Activated T-cell treated with anti-CD3 and anti-CD28 coated beads for 1 hour (primary cell): ENCODE measurements around the gene RGSL1.
"Not testable (repeated sequence)": the region's sequence is repeated elsewhere in the genome, so short reads cannot be mapped to it uniquely, and the experiment has no call there.

ENCODE experiments used
- DNase-seq: peaks from one replicate; pipeline ENCODE4 v3.0.0-alpha.2; 2020; ENCODE audit warnings: low read depth

Gene RGSL1

DNA sequence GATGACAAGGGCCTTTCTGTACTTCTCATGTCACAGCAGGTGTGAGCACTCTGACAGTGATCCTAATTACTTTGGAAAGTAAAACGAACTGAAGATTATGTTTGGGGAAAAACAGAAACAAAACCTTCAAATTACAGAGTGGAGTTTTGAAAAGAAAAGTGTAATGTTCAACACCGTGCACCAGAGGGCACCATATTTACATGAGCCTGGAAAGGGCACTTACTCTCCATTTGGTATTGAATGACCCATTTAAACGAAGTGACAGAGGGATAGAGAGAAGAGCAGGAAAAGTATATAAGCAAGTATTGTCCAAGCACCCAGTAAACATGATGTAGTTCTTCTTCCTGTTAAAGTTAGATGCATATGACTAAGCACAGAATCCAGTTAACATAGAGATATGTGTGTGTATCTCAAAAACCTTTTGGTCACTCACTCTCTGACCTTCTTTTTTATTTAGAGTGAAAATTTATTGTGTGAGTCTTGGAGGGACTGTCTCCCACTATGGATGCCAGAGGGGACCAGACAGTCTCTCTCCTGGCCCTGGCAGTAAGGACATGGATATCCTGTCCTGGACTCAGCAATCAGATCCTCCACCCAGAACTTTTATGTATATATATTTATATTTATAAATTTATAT, 3.8 kb upstream of the RGSL1 start:
- peak; percentile 6 for DNase-seq

DNA sequence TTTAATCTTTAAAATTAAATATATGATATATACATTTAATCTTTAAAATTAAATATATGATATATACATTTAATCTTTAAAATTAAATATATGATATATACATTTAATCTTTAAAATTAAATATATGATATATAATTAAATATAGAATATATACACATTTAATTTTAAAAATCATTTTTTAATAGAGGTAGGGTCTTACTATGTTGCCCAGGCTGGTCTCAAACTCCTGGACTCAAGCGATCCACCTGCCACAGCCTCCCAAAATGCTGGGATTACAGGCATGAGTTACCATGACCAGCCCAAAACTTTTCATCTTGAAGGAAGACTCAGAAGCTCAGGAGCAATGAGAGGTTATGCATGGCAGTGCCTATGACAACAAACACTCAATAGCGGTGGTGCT, 2.8 kb upstream of the RGSL1 start:
- DNase-seq, result not testable (repeated sequence)

DNA sequence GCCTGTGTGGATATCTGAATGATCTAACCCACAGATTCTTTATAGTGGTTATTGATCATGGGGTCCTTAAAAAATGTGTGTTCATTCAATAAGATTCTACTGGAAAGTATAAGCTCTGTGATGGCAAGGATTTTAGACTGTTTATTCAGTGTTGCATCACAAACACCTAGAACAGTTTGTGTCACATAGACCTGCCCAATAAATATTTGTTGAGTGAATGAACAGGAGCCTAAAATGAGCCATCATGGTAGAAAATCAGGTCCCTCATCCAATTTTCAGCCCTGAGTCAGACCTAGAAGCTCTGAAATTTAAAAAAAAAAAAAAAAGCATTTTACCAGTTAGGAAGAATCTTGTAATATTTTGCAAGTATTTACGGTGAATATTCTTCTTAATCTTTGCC, 2.3 kb upstream of the RGSL1 start:
- no peak for DNase-seq

DNA sequence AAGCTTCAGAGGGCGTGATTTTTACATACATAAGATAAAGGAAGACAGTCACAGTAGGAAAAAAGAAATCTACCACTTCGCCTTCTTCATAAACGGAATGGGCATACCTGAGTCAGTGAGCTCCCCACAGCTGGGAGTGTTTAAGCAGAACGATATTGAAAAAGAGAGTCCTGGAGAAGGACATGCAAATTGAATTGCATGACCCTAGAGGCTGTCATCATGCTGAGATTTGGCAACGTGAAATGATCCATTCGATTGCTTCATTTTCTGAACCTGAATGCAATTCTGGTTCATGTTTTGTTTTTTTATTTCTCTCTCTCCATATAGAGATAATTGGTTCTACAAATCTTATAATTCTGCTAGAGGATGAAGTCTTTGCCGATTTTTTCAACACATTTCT, 3.7 kb downstream of the RGSL1 start:
- DNase-seq, result no peak

DNA sequence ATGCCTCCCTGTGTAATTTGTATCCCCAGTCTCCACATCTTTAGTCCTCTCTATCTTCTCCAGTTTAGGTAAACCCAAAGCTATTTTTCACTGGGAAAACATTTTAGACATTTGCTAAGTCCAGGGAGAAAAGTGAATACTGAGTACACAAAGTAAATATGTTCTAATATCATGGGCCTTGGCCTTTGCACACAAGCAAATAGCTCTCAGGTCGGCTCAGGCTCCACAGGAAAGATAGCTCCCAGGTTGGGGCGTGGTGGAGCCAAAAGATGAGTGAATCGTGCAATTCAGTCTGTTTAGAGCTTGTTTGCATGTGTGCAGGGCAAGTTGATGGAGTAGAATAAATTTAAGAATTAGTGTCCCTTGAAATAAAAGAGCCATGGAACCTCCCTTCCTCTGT, 7.9 kb downstream of the RGSL1 start:
- no peak for DNase-seq

DNA sequence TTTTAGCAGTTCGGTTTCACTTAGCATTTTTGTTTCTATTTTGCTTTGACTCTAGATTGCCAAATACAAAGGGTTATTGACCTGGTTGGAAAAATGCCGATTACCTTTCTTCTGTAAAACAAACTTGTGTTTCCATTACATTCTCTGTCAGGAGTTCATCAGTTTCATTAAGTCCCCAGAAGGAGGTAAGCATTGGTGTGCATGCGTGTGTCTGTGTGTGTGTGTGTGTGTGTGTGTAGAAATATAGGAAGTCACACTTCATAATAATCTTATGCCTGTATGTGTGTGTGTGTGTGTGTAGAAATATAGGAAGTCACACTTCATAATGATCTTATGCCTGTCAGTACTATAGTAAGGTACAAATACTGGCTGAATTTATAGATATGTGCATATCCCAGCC, 10.0 kb downstream of the RGSL1 start:
- no peak for DNase-seq

DNA sequence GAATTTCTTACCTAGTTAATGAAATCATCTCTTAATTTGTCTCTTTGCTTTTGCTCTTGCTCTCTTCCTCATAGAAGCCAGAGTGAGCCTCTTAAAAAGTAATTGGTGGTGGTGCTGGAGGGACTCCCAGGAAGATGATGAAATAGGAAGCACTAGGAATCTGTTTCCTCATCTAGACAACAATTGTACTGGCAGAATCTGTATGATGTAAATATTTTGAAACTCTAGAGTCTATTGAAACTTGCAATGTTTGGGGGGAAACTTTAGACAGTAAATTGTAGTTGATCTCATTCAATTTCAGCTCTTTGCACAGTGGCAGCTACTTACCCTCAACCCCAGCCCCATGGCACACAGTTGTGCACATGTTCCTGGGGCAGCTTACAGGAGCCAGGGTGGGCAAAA, 10.6 kb downstream of the RGSL1 start:
- no peak for DNase-seq

DNA sequence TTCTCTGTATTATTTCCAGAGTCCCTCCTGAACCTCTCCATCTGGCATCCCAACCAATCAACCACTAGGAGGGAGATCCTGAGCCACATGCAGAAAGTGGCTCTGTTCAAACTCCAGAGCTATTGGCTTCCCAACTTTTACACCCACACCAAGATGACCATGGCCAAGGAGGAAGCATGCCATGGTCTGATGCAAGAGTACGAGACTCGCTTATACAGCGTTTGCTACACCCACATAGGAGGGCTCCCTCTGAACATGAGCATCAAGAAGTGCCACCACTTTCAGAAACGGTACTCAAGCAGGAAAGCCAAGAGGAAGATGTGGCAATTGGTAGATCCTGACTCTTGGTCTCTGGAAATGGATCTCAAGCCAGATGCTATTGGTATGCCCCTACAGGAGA, 23.6 kb downstream of the RGSL1 start:
- no peak for DNase-seq

DNA sequence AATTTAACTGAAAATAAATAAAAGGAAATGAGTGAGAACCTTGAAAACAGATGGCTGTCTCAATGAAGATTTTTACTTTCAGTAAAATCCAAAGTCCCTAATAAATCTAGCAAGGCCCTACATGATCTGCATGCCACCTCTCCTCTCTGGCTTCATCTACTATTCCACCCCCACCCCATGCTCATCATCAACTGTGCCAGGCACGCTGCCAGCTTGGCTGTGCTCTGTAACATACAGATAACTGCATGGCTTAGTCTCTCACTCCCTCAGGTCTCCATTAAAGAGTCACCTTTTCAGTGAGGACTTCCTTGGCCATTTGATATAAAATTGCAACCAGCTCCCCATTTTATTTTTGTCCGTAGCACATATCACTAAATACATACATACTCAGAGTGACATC, 26.7 kb downstream of the RGSL1 start:
- DNase-seq, result no peak

DNA sequence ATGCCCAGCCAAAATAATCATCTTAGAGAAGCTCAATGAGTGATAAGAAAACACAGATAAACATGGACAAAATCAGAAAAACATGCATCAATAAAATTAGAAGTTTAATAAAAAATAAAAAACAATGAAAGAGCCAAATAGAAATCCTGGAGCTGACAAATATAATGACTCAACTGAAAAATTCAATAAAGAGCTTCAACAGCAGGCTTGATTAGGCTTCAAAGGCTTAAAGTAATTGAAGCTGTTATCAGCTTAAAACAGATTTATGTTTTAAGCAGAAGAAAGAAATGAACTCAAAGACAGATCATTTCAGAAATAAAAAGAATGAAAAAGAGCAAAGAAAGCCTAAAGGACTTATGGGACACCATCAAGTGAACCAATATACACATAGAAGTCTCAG, 28.3 kb downstream of the RGSL1 start:
- DNase-seq, result no peak

DNA sequence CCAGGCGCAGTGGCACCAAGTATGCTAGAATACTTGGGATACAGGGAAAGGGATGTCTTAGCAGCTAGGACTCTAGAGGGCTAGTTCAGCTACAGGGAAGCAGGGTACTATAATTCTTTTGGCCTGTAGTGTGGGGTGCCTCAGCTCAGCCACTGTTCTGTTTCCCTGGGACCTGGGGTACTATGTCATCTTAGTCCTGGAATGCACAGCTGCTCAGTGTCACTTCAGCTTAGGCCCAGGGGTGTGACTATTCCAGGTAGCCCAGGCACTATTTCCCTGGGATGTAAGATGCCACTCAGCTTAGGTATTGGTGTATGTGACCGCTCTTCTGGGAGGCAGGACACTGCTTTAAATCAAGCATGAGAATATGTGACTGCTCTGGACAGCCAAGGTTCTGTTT, 34.1 kb downstream of the RGSL1 start:
- DNase-seq, result no peak

DNA sequence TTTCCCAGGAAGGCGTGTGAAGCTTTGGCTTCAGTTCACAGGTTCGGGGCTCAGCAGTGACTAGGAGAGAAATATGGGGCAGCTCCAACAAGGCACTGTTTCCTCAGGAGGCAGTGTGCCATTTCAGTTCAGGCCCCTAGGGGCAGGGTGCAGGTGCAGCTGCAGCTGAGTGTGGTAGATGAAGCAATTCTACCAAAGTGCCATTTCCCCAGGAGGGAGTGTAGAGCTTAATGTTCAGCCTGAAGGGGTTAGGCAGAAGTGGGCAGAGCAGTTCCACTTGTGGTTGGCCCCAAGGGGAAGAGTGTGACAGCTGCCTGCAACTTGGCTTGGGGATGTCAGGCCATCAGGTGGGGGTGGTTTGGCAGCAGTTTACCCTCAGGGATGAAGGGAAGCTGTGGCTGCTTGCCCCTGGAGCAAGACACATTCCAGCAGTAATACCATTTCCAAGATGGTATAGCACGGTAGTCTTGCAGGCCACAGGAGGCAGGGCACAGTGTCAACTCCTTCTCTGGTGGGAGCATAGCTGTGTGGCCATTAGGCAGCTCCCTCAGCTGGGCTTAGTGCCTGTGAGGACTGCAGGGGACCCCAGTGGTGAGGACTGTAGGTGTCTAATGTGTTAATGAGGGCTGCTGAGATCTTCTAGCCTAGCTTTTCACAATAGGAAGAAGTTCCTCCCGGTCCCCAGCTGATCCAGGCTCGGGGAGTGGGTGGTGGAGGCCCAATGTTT, 34.7 kb downstream of the RGSL1 start:
- no peak for DNase-seq

DNA sequence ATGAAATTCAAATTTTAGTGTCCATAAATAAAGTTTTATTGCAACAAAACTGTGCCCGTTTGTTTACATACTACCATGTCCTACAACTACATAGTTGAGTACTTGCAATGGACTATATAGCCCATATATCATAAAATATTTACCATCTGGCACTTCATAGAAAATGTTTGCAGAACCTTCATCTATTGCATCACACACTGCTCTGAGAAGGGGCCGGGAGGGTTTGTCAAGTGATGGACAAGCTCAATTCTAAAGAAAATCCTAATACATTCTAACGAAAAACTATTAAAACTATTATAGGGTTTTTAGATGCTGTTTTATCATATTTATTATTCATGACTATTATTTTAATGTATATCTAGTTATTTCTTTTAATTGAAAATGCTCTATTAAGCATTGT, 35.9 kb downstream of the RGSL1 start:
- no peak for DNase-seq

DNA sequence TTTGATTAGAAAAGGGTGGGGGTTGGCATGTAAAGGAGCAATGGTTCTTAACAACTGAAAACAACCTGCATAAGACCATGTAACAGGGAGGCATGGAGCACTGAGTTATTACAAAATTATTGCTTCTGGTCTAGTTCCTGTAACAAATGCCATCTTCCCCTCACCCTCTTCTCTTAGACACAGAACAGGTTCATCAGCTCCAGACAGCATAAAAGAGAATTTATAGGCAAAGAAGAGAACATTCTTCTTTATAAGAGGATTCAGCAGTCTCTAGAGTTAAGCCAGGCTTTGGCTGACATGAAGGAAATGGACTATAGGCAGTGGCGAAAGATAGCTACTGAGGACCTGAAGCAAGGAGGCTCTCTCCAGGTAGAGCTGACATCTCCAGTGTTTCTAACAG, 38.9 kb downstream of the RGSL1 start:
- DNase-seq, result no peak

DNA sequence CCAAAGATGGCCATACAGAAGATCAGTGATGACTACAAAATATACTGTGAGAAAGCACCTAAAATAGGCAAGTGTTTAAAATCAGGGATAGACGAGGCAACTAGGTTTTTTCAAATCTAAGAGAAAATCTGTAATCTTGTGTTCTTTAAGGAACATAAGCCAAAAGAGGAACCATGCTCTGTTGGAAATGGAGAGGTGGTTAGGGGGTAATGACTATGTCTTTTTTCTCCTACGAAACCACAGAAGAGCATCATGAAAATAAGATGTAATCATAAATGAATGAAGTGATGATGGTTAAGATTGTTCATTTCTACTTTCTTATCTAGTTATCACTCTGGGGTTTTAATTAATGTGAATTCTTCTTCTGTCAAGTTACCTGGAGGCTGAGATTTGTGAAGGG, 43.1 kb downstream of the RGSL1 start:
- no peak for DNase-seq

DNA sequence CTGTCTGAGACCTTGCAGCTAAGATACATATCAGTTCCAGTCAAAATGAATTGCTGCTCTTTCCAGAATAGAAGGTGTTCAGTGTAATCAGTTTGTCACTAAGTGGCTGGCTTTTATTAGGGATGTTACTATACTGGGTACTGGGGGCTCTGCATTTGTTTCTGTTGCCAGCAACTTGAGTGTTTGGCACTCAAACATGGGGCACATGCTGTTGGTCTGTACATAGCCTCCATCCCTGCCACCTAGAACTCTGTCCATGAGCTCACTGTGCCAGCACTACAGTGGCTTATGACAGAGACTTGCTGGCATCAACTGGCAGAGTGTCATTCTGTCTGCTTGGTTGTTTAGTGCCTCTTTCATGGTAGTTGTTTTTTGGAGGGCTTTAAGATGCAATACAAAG, 45.1 kb downstream of the RGSL1 start:
- DNase-seq, result no peak

DNA sequence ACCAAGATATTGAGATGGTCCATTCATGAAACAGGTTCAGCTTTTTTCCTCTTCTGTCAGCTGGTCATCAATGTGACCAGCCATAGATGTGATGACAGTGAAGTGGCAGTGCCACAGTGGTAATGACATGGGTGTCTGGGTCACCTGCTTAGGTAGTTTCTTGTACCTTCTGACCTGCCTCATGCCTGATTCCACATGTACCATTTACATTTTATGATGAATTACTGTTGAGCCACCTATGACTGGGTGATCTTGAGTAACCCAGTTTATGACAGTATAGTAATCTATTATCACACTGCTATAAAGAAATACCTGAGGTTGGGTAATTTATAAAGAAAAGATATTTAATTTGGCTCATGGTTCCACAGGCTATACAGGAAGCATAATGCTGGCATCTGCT, 45.7 kb downstream of the RGSL1 start:
- no peak for DNase-seq

DNA sequence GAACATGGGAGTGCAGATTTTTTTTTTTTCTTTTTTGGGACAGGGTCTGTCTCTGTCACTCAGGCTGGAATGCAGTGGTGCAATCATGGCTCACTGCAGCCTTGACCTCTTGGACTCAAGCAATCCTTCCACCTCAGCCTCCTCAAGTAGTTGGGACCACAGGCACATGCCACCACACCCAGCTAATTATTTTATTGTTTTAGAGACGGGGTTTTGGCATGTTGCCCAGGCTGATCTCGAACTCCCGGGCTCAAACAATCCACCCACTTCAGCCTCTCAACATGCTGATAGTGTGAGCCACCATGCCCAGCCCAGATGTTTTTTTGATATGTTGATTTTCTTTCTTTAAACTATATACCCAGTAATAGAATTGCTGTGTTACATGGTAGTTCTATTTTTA, 57.7 kb downstream of the RGSL1 start:
- DNase-seq, result no peak

DNA sequence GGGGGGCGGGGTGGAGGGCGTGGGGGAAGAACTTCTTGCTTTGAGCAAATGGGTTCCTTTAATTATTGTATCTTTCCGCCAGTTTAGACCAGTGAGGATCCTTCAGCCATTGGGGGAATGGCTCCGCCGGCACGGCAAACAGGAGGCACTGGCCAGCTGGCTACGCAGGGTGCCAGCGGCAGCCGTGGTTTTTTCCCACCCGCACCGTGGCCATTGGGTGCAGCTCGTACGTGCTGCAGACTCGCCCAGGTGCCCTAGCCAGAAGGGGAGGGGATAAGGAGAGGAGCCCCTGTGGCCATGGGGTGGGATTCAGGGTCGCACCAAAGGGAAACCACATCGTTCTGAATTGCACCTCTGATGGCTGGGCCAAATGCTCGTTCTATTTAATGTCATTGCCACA, 65.6 kb downstream of the RGSL1 start:
- no peak for DNase-seq

DNA sequence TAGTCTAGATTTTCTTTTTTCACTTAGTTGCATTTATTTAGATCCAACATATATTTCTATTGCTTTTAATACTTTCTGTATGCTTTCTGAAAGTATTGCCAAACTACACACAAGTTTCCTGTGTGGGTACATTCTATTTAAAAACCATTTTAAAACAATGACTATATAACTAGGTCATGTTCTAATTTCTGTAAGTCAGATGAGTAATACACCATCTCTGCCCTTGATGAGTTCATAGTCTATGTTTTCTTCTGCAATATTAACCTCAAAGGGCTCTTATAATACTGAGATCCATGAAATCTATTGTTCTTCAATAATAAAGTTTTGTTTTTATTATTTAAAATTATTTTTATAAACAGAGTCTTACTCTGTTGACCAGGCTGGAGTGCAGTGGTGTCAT, 70.8 kb downstream of the RGSL1 start:
- DNase-seq, result no peak

DNA sequence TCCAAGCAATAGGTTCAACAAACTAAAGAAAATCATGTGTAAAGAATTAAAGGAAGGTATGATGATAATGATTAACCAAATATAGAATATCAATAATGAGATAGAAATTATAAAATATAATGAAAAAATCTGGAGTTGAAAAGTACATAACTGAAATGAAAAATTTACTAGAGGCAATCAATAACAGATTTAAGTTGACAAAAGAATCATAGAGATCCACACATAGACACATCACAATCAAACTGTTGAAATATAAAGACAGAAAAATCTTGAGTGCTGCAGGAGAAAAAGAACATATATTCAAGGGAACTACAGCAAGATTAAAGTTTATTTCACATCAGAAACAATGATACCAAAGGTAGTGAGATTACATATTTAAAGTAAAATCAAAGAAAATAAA, 75.4 kb downstream of the RGSL1 start:
- no peak for DNase-seq

DNA sequence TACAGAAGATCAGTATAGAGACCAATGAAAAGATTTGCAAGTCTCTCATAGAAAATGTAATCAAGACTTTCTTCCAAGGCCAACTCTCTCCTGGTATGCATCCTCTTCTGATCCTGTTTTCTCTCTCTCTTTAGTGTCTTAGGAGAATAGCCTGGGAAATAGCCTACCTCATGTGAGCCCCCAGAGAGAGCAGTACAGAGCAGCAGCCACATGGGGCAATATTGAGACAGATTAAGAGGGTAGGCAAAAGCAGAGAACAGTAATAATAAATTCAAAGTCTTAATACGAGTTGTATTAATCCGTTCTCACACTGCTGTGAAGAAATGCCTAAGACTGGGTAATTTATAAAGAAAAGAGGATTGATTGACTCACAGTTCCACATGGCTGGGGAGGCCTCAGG, 77.7 kb downstream of the RGSL1 start:
- no peak for DNase-seq

DNA sequence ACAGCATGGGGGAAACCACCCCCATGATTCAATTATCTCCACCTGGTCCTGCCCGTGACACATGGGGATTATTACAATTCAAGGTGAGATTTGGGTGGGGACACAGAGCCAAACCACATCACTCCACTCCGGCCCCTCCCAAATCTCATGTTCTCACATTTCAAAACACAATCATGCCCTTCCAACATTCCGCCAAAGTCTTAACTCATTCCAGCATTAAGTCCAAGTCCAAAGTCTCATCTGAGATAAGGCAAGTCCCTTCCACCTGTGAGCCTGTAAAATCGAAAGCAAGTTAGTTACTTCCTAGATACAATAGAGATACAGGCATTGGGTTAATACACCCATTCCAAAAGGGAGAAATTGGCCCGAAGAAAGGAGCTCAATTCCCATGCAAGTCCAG, 78.3 kb downstream of the RGSL1 start:
- DNase-seq, result not testable (repeated sequence)

DNA sequence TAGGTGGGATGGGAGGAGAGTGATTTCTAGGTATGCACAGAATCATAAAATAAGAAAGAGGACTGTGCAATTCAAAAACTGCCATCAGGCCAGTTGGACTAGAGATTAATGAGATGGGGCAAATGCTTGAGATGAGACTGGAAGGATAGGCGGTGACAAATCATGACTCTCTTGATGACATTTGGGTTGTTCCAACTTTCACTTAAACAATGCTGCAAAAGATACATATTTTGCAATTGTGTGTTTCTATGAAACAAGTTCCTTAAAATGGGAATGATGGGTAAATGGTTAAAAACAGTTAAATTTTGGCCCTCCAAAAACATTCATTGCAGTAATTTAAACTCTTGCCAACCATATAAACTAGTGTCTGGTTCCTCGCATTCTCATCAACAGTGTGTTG, 84.0 kb downstream of the RGSL1 start:
- no peak for DNase-seq
